ENCODE data around the gene TTC9C.
"Not testable (repeated sequence)": the region's sequence is repeated elsewhere in the genome, so short reads cannot be mapped to it uniquely, and the experiment has no call there.

Gene TTC9C

GRCh38 chr11:62728171-62728988 is at the start of gene TTC9C:
TSS of gene TTC9C (plus strand) at chr11:62728486. CDS start at chr11:62728849, 363 bp downstream.
- peak; percentile 73 for DNase-seq (ENCODE audit: low read depth)

- DNase-seq (ENCODE audit: low read depth), result peak; percentile 72
These were observed 49.3 kb upstream of the TTC9C start, which contains the start of gene UBXN1 for GRCh38 chr11:62678770-62679696. TSS of gene UBXN1 (minus strand) at chr11:62679073. CDS start at chr11:62678923, 150 bp downstream.

GRCh38 chr11:62680825-62681240 is 47.5 kb upstream of the TTC9C start:
- DNase-seq (ENCODE audit: low read depth), result no peak

GRCh38 chr11:62682518-62682917 is 45.8 kb upstream of the TTC9C start:
- no peak for DNase-seq (ENCODE audit: low read depth)

- no peak for DNase-seq (ENCODE audit: low read depth)
These were observed 40.5 kb upstream of the TTC9C start for GRCh38 chr11:62687508-62688396.

GRCh38 chr11:62688491-62688890 is 39.8 kb upstream of the TTC9C start:
- no peak for DNase-seq (ENCODE audit: low read depth)

GRCh38 chr11:62689421-62690183 is 38.7 kb upstream of the TTC9C start, which contains the start of gene LRRN4CL:
TSS of gene LRRN4CL (minus strand) at chr11:62689530. CDS start at chr11:62688508, 1,022 bp downstream.
- DNase-seq (ENCODE audit: low read depth), result no peak

GRCh38 chr11:62693624-62694023 is 34.7 kb upstream of the TTC9C start:
- DNase-seq (ENCODE audit: low read depth), result not testable (repeated sequence)

GRCh38 chr11:62694455-62695167 is 33.7 kb upstream of the TTC9C start:
- peak; percentile 52 for DNase-seq (ENCODE audit: low read depth)

GRCh38 chr11:62702246-62702645 is 26.0 kb upstream of the TTC9C start:
- no peak for DNase-seq (ENCODE audit: low read depth)

GRCh38 chr11:62703921-62704320 is 24.4 kb upstream of the TTC9C start:
- not testable (repeated sequence) for DNase-seq (ENCODE audit: low read depth)

- DNase-seq (ENCODE audit: low read depth), result no peak
These were observed 22.9 kb upstream of the TTC9C start for GRCh38 chr11:62705413-62705812.

- peak; percentile 92 for DNase-seq (ENCODE audit: low read depth)
These were observed 22.1 kb upstream of the TTC9C start for GRCh38 chr11:62705880-62706849.

- no peak for DNase-seq (ENCODE audit: low read depth)
These were observed 21.4 kb upstream of the TTC9C start for GRCh38 chr11:62706850-62707247.

- DNase-seq (ENCODE audit: low read depth), result no peak
These were observed 20.9 kb upstream of the TTC9C start, which contains the start of the genes BSCL2 and GNG3 for GRCh38 chr11:62707277-62707861. TSS of gene BSCL2 (minus strand) at chr11:62707424. CDS start at chr11:62707195, 229 bp downstream. TSS of gene GNG3 (plus strand) at chr11:62707676. CDS start at chr11:62708296, 620 bp downstream.

- no peak for DNase-seq (ENCODE audit: low read depth)
These were observed 19.9 kb upstream of the TTC9C start for GRCh38 chr11:62708392-62708791.

GRCh38 chr11:62708793-62709192 is 19.5 kb upstream of the TTC9C start:
- DNase-seq (ENCODE audit: low read depth), result peak; percentile 34
